GM23248 (cell line): ENCODE data around the gene AGAP1.

ENCODE experiments used
- EZH2 ChIP-seq: fragments of 200-600 bp; sonication (generic); IDR thresholded peaks from 2 replicates; pipeline ENCODE4 v1.6.1; 2018; ENCODE audit warnings: antibody characterized with exemption, mild to moderate bottlenecking; ENCODE audit not compliant: insufficient read depth, poor library complexity, severe bottlenecking
- EZH2phosphoT487 ChIP-seq: fragments of 200-600 bp; sonication (generic); IDR thresholded peaks from 2 replicates; pipeline ENCODE4 v1.6.1; 2018; ENCODE audit warnings: antibody characterized with exemption, moderate library complexity, mild to moderate bottlenecking, low read depth; ENCODE audit not compliant: insufficient read depth

- TF ChIP-seq EZH2 (no peak), EZH2phosphoT487 (no peak)
Observed at GRCh38 chr2:236114959-236115358, 621.1 kb downstream of the AGAP1 start.
